PC-9 (cell line): ENCODE results near the gene FAM111A. TPM values are rescaled to one million over a fixed set of nuclear protein-coding genes. Genes with fewer than 3 reads are reported as not detected.
"Not testable (repeated sequence)": the region's sequence is repeated elsewhere in the genome, so short reads cannot be mapped to it uniquely, and the experiment has no call there.

Experiments
- BruUV-seq: library from RNA; stranded (reverse); fragments of 400-500 nt; replicated peaks from 2 replicates; lab custom pipeline; 2021; lab: Mats Ljungman, UMichigan
- CTCF ChIA-PET: fragments of 300-600 bp; sonication (Branson Sonifier 250); formaldehyde crosslinking; loops from one replicate; lab custom pipeline; 2022; ENCODE audit warnings: antibody characterized with exemption; lab: Charles Lee
- POLR2A ChIA-PET: fragments of 300-600 bp; sonication (Branson Sonifier 250); formaldehyde crosslinking; loops from one replicate; lab custom pipeline; 2022; ENCODE audit warnings: antibody characterized with exemption; ENCODE audit not compliant: unreplicated experiment; lab: Charles Lee
- DNase-seq, 2 experiments: peaks; one replicate each; pipeline versions ENCODE4 v3.0.0 to v3.0.0-alpha.2; 2015 to 2022; ENCODE audit warnings: mixed read lengths in 1 of 2
- H2AFZ ChIP-seq: fragments of 200-600 bp; sonication (generic); 2 replicates; pipeline ENCODE4 v1.8.1; 2017; ENCODE audit warnings: antibody characterized with exemption
- H3F3A ChIP-seq: fragments of 200-600 bp; sonication (generic); 2 replicates; pipeline ENCODE4 v1.8.1; 2017; ENCODE audit warnings: antibody characterized with exemption, mild to moderate bottlenecking, low read depth; ENCODE audit not compliant: insufficient read depth
- H3K27ac ChIP-seq: fragments of 200-600 bp; sonication (generic); 2 replicates; pipeline ENCODE4 v1.6.1; 2016; ENCODE audit warnings: mixed run types
- H3K27me3 ChIP-seq: fragments of 200-600 bp; sonication (generic); 2 replicates; pipeline ENCODE4 v1.6.1; 2016; ENCODE audit warnings: low read depth, mixed run types; ENCODE audit not compliant: insufficient read depth
- H3K36me3 ChIP-seq: fragments of 200-600 bp; sonication (generic); 2 replicates; pipeline ENCODE4 v1.6.1; 2016; ENCODE audit warnings: low read depth, mixed run types
- H3K4me1 ChIP-seq: fragments of 200-600 bp; sonication (generic); replicated peaks from 2 replicates; pipeline ENCODE4 v1.6.1; 2016; ENCODE audit warnings: mixed run types; ENCODE audit not compliant: insufficient read depth
- H3K4me2 ChIP-seq: fragments of 200-600 bp; sonication (generic); 2 replicates; pipeline ENCODE4 v1.6.1; 2017; ENCODE audit warnings: mixed run types
- H3K4me3 ChIP-seq: fragments of 200-600 bp; sonication (generic); 2 replicates; pipeline ENCODE4 v1.6.1; 2016; ENCODE audit warnings: mixed run types
- H3K79me2 ChIP-seq: fragments of 200-600 bp; sonication (generic); 2 replicates; pipeline ENCODE4 v1.6.1; 2017; ENCODE audit warnings: low read depth, mixed run types
- H3K9me2 ChIP-seq: fragments of 200-600 bp; sonication (generic); 2 replicates; pipeline ENCODE4 v1.8.1; 2017; ENCODE audit warnings: mild to moderate bottlenecking; ENCODE audit not compliant: insufficient read depth
- H3K9me3 ChIP-seq: fragments of 200-600 bp; sonication (generic); 2 replicates; pipeline ENCODE4 v1.8.1; 2016; ENCODE audit warnings: low read depth; ENCODE audit not compliant: insufficient read depth
- H4K20me1 ChIP-seq: fragments of 200-600 bp; sonication (generic); 2 replicates; pipeline ENCODE4 v1.8.1; 2017; ENCODE audit not compliant: insufficient read depth
- CTCF ChIP-seq: fragments of 200-600 bp; sonication (generic); conservative IDR thresholded peaks from 2 replicates; pipeline ENCODE4 v1.6.1; 2017; ENCODE audit warnings: mixed run types, antibody characterized with exemption, mild to moderate bottlenecking, moderate library complexity
- EZH2 ChIP-seq: fragments of 200-600 bp; sonication (generic); IDR thresholded peaks from 2 replicates; pipeline ENCODE4 v1.8.0; 2017; ENCODE audit warnings: antibody characterized with exemption, low read depth
- intact Hi-C: fragments of 100-400 bp; cut with micrococcal nuclease; formaldehyde crosslinking; loops from one replicate; pipeline ENCODE4 v1.10.0; 2022; ENCODE audit not compliant: unreplicated experiment
- total RNA-seq: library from RNA; stranded (reverse); gene quantifications from 2 replicates; pipeline ENCODE4 v1.2.3, GENCODE V29; 2021

The FAM111A gene
- total RNA-seq, 1 experiment from 2014 or later, result 95.3 TPM

- DNase-seq, result peak in 1 of 2 experiments; percentile 16
- ChIA-PET CTCF (no interaction called here), POLR2A (interaction anchor here (0.6 kb wide), 1 partner anchor 61 kb away, joined by 3 read pairs; no protein-coding TSS in a partner anchor)
- H3K9me3 ChIP-seq, result no peaks in the 10 kb centered on the region
- TF ChIP-seq EZH2 (no peak), CTCF (peak; percentile 72)
- peaks cover 49% of the 10 kb centered on the region for H3K27me3 ChIP-seq
- H4K20me1 ChIP-seq, result no peaks in the 10 kb centered on the region; the same call in 1 of the 2 replicates
- H3K9me2 ChIP-seq, result no peaks in the 10 kb centered on the region
- BruUV-seq, result no TSS peak
- no peaks in the 10 kb centered on the region for H3F3A ChIP-seq
- H3K27ac ChIP-seq, result no peak overlapping the region
- no peak overlapping the region for H2AFZ ChIP-seq
- intact Hi-C loops, result loop anchor here (1.0 kb wide), 1 partner anchor 39 kb away; no protein-coding TSS in a partner anchor
- H3K4me1 ChIP-seq, result no peaks in the 10 kb centered on the region
- H3K4me2 ChIP-seq, result no peak overlapping the region
- no peaks in the 10 kb centered on the region for H3K79me2 ChIP-seq
- no peak overlapping the region for H3K4me3 ChIP-seq
- no peaks in the 10 kb centered on the region for H3K36me3 ChIP-seq
Measured at GRCh38 chr11:59097113-59097708, 45.4 kb upstream of the FAM111A start.

- H3K4me1 ChIP-seq, BruUV-seq, DNase-seq, H3K27ac ChIP-seq, H2AFZ ChIP-seq, H4K20me1 ChIP-seq, H3K9me2 ChIP-seq, H3K4me2 ChIP-seq, H3K79me2 ChIP-seq, H3F3A ChIP-seq, CTCF ChIA-PET, H3K4me3 ChIP-seq, H3K9me3 ChIP-seq, H3K36me3 ChIP-seq: not testable (repeated sequence)
- POLR2A ChIA-PET, result interaction anchor here (0.6 kb wide), 1 partner anchor 60 kb away, joined by 3 read pairs; no protein-coding TSS in a partner anchor
- intact Hi-C loops, result loop anchor here (1.0 kb wide), 1 partner anchor 38 kb away; no protein-coding TSS in a partner anchor
- H3K27me3 ChIP-seq, result peaks cover 48% of the 10 kb centered on the region
Measured at GRCh38 chr11:59097938-59098337, 44.7 kb upstream of the FAM111A start.

- DNase-seq, result peak in 1 of 2 experiments; percentile 11
- H2AFZ ChIP-seq, result no peak overlapping the region
- H3K4me2 ChIP-seq, result peak overlapping the region; percentile 18; the same call in 1 of the 2 replicates
- H3F3A ChIP-seq, result no peaks in the 10 kb centered on the region
- ChIA-PET CTCF (no interaction called here), POLR2A (interaction anchor here (0.6 kb wide), 1 partner anchor 653 kb away, joined by 3 read pairs; the partner anchor contains the start of gene STX3)
- peaks cover 5% of the 10 kb centered on the region; the same call in 1 of the 2 replicates for H3K4me1 ChIP-seq
- no peaks in the 10 kb centered on the region for H3K36me3 ChIP-seq
- H3K9me3 ChIP-seq, result no peaks in the 10 kb centered on the region
- H3K4me3 ChIP-seq, result no peak overlapping the region
- no TSS peak for BruUV-seq
- no peaks in the 10 kb centered on the region for H3K79me2 ChIP-seq
- no peaks in the 10 kb centered on the region for H3K9me2 ChIP-seq
- H3K27ac ChIP-seq, result no peak overlapping the region
- H3K27me3 ChIP-seq, result peaks cover 31% of the 10 kb centered on the region
- intact Hi-C loops, result no loop called here
- H4K20me1 ChIP-seq, result no peaks in the 10 kb centered on the region; the same call in 1 of the 2 replicates
- TF ChIP-seq CTCF (no peak), EZH2 (no peak)
Measured at GRCh38 chr11:59102259-59102765, 40.3 kb upstream of the FAM111A start.
